HCT116 (cell line): ENCODE data around the gene CHCHD4. TPM values are rescaled to one million over a fixed set of nuclear protein-coding genes. Genes with fewer than 3 reads are reported as not detected.

Source experiments
- ATAC-seq: fragments of 200-7000 bp; cut with Tn5 transposase; 2 replicates; pipeline ENCODE4 v1.9.1; 2020; ENCODE audit warnings: mild to moderate bottlenecking, moderate library complexity
- BruUV-seq: library from RNA; stranded (reverse); fragments of 400-500 nt; replicated peaks from 2 replicates; lab custom pipeline; 2021; lab: Mats Ljungman, UMichigan
- CTCF ChIA-PET: fragments of 300-600 bp; sonication (Branson Sonifier 250); formaldehyde crosslinking; loops from one replicate; lab custom pipeline; 2021; ENCODE audit warnings: antibody characterized with exemption; lab: Charles Lee
- POLR2A ChIA-PET: fragments of 300-600, 350-600 bp; sonication (Branson Sonifier 250); formaldehyde crosslinking; loops from one replicate; lab custom pipeline; 2021; ENCODE audit warnings: antibody characterized with exemption; lab: Charles Lee
- RAD21 ChIA-PET, 2 experiments: fragments of 300-600 bp; sonication (Branson Sonifier 250); formaldehyde crosslinking; loops; one replicate each; lab custom pipeline; 2023; ENCODE audit warnings: low total read pairs in 2 of 2; ENCODE audit not compliant: uncharacterized antibody in 2 of 2, unreplicated experiment in 2 of 2, low non-redundant PET in 1 of 2; lab: Charles Lee
- DNase-seq: peaks from one replicate; pipeline ENCODE4 v3.0.0-alpha.2; 2010; ENCODE audit warnings: low read depth, low spot score
- H2AFZ ChIP-seq: fragments of 200-600 bp; shearing (Covaris generic), sonication (generic); 2 replicates; pipeline ENCODE4 v1.6.1; 2017; ENCODE audit warnings: low read depth, mixed run types, mixed read lengths, antibody characterized with exemption, low read length; ENCODE audit not compliant: poor library complexity, severe bottlenecking
- H3K27ac ChIP-seq: 2 replicates; pipeline ENCODE4 v1.5.1; 2012; ENCODE audit warnings: low read depth, low read length
- H3K27me3 ChIP-seq: fragments of 200-600 bp; sonication (generic); 2 replicates; pipeline ENCODE4 v1.6.1; 2016; ENCODE audit warnings: mixed run types, low read length, mixed read lengths; ENCODE audit not compliant: insufficient read depth
- H3K36me3 ChIP-seq, 2 experiments: fragments of 200-500 bp in 1 of 2; fragments of 200-600 bp in 1 of 2; sonication (Bioruptor generic) in 1 of 2; sonication (generic) in 1 of 2; 2 replicates each; pipeline versions ENCODE4 v1.5.1 to v1.6.1; 2014 to 2016; ENCODE audit warnings: low read length in 2 of 2, inconsistent platforms in 1 of 2, mixed read lengths in 1 of 2, mixed run types in 1 of 2; ENCODE audit not compliant: insufficient read depth in 2 of 2, control insufficient read depth in 1 of 2
- H3K4me1 ChIP-seq, 2 experiments: fragments of 200-600 bp in 1 of 2; sonication (generic) in 1 of 2; 2 replicates each; pipeline versions ENCODE4 v1.5.1 to v1.6.1; 2012 to 2017; ENCODE audit warnings: low read length in 2 of 2, inconsistent platforms in 1 of 2, mild to moderate bottlenecking in 1 of 2, mixed read lengths in 1 of 2, mixed run types in 1 of 2, moderate library complexity in 1 of 2; ENCODE audit not compliant: insufficient read depth in 2 of 2, control insufficient read depth in 1 of 2
- H3K4me2 ChIP-seq: fragments of 200-600 bp; sonication (generic); 2 replicates; pipeline ENCODE4 v1.6.1; 2017; ENCODE audit warnings: mixed run types, low read length, mixed read lengths
- H3K4me3 ChIP-seq, 2 experiments: fragments of 200-600 bp in 1 of 2; sonication (generic) in 1 of 2; replicated peaks in 1 of 2; 2 replicates each; pipeline ENCODE4 v1.5.1; 2011 to 2016; ENCODE audit warnings: low read length in 2 of 2, control low read depth in 1 of 2, low read depth in 1 of 2, mild to moderate bottlenecking in 1 of 2, mixed read lengths in 1 of 2, mixed run types in 1 of 2
- H3K79me2 ChIP-seq: fragments of 200-600 bp; sonication (generic); 2 replicates; pipeline ENCODE4 v1.6.1; 2017; ENCODE audit warnings: mild to moderate bottlenecking, mixed run types, low read length, moderate library complexity, mixed read lengths; ENCODE audit not compliant: insufficient read depth
- H3K9ac ChIP-seq: fragments of 200-600 bp; sonication (generic); 2 replicates; pipeline ENCODE4 v1.6.1; 2016; ENCODE audit warnings: low read length, mixed read lengths
- H3K9me2 ChIP-seq: fragments of 200-600 bp; sonication (generic), shearing (Covaris generic); 2 replicates; pipeline ENCODE4 v1.6.1; 2017; ENCODE audit warnings: mixed run types, mild to moderate bottlenecking, moderate library complexity; ENCODE audit not compliant: insufficient read depth
- H3K9me3 ChIP-seq, 2 experiments: fragments of 200-500 bp in 1 of 2; fragments of 200-600 bp in 1 of 2; sonication (Bioruptor generic) in 1 of 2; sonication (generic) in 1 of 2; 2 replicates each; pipeline ENCODE4 v1.6.1; 2014 to 2017; ENCODE audit warnings: low read length in 2 of 2, mixed read lengths in 2 of 2, inconsistent platforms in 1 of 2, low read depth in 1 of 2, mild to moderate bottlenecking in 1 of 2, mixed run types in 1 of 2, moderate library complexity in 1 of 2; ENCODE audit not compliant: control insufficient read depth in 1 of 2, insufficient read depth in 1 of 2
- H4K20me1 ChIP-seq: fragments of 200-600 bp; sonication (generic), shearing (Covaris generic); 2 replicates; pipeline ENCODE4 v1.6.1; 2017; ENCODE audit warnings: mixed run types, mild to moderate bottlenecking, moderate library complexity; ENCODE audit not compliant: insufficient read depth
- CTCF ChIP-seq, 3 experiments: fragments of 200-600 bp in 1 of 3; sonication (generic) in 1 of 3; IDR thresholded peaks in 2 of 3; conservative IDR thresholded peaks in 1 of 3; 2 replicates each; pipeline ENCODE4 v1.5.1; 2012 to 2017; ENCODE audit warnings: low read depth in 2 of 3, low read length in 2 of 3, antibody characterized with exemption in 1 of 3, borderline replicate concordance in 1 of 3, control low read depth in 1 of 3, mild to moderate bottlenecking in 1 of 3, mixed read lengths in 1 of 3, mixed run types in 1 of 3, moderate library complexity in 1 of 3; ENCODE audit not compliant: insufficient read depth in 1 of 3
- ELF1 ChIP-seq: IDR thresholded peaks from 2 replicates; pipeline ENCODE4 v1.6.1; 2012; ENCODE audit warnings: low read depth, borderline replicate concordance
- POLR2AphosphoS5 ChIP-seq: IDR thresholded peaks from 2 replicates; pipeline ENCODE4 v1.6.1; 2011; ENCODE audit warnings: mild to moderate bottlenecking, low read depth, low read length, moderate library complexity
- SRF ChIP-seq: IDR thresholded peaks from 2 replicates; pipeline ENCODE4 v1.6.1; 2012; ENCODE audit warnings: low read depth
- TCF7L2 ChIP-seq: IDR thresholded peaks from 2 replicates; pipeline ENCODE4 v1.7.0; 2011; ENCODE audit warnings: borderline replicate concordance, inconsistent platforms; ENCODE audit not compliant: insufficient read depth, insufficient read length; ENCODE audit errors: extremely low read depth
- intact Hi-C: fragments of 100-400 bp; cut with micrococcal nuclease; formaldehyde crosslinking; loops from 2 replicates; pipeline ENCODE4 v1.10.0; 2022
- total RNA-seq: library from RNA; stranded (reverse); gene quantifications from one replicate; pipeline ENCODE4 v1.2.1, GENCODE V29; 2021; ENCODE audit not compliant: unreplicated experiment

CHCHD4 gene
- total RNA-seq, 1 experiment from 2014 or later: 24.6 TPM

GRCh38 chr3:14125193-14126016, 735 bp upstream of the CHCHD4 start:
- intact Hi-C loops: loop anchor here (5.0 to 10.0 kb wide), 3 partner anchors 52 to 471 kb away; partner anchors contain the start of genes LSM3 and XPC
- TSS peak; percentile 38 for BruUV-seq
- ChIA-PET RAD21 (interaction anchor here in 1 of 2 experiments (0.7 to 2.7 kb wide), 3 partner anchors 53 to 231 kb away, joined by 3 to 7 read pairs (median 3); partner anchors contain the start of gene XPC), POLR2A (interaction anchor here (1.0 to 3.0 kb wide), 10 partner anchors 9 to 229 kb away, joined by 3 to 18 read pairs (median 6); partner anchors contain the start of genes LSM3 and XPC), CTCF (interaction anchor here (1.1 to 2.0 kb wide), 3 partner anchors 19 to 229 kb away, joined by 3 to 11 read pairs (median 3); partner anchors contain the start of gene LSM3)
- DNase-seq (peak; percentile 81), ATAC-seq (peak; percentile 55)
- H3K27me3 ChIP-seq: no peaks in the 10 kb centered on the region
- H3K79me2 ChIP-seq: peaks cover 81% of the 10 kb centered on the region
- H3K9me3 ChIP-seq: no peaks in the 10 kb centered on the region
- H3K9me2 ChIP-seq: no peaks in the 10 kb centered on the region
- H3K4me1 ChIP-seq: peaks cover 8 to 20% of the 10 kb centered on the region in 2 experiments; a peak in 3 of 4 replicates
- H3K4me2 ChIP-seq: peak overlapping the region; percentile 97
- no peak overlapping the region for H2AFZ ChIP-seq
- TF ChIP-seq POLR2AphosphoS5 (peak; percentile 61), ELF1 (no peak), SRF (no peak), TCF7L2 (no peak), CTCF (IDR thresholded peaks at IDR 0.05 in 2 of 3, conservative IDR thresholded peaks at IDR 0.05 in 1 of 3; ENCODE audit: borderline replicate concordance in 1 of 3, insufficient read depth in 1 of 3, low read depth in 2 of 3, low read length in 2 of 3) (no peak)
- H3K27ac ChIP-seq: peak overlapping the region; percentile 87
- peak overlapping the region; percentile 98 to 99 for H3K4me3 ChIP-seq
- peaks cover 6 to 19% of the 10 kb centered on the region in 2 experiments; a peak in 3 of 4 replicates for H3K36me3 ChIP-seq
- H4K20me1 ChIP-seq: no peaks in the 10 kb centered on the region; the same call in 1 of the 2 replicates
- peak overlapping the region; percentile 92 for H3K9ac ChIP-seq
